C4-2B (cell line): Measurements from ENCODE around the gene CCNG2.

Experiments
- ZFX ChIP-seq: fragments of 450-650 bp; IDR thresholded peaks from 2 replicates; pipeline ENCODE4 v1.6.1; 2017
- TF ChIP-seq, protein P1 (sequence below): fragments of 450-650 bp; conservative IDR thresholded peaks from 2 replicates; pipeline ENCODE4 v1.5.1; 2017; ENCODE audit warnings: mild to moderate bottlenecking

DNA sequence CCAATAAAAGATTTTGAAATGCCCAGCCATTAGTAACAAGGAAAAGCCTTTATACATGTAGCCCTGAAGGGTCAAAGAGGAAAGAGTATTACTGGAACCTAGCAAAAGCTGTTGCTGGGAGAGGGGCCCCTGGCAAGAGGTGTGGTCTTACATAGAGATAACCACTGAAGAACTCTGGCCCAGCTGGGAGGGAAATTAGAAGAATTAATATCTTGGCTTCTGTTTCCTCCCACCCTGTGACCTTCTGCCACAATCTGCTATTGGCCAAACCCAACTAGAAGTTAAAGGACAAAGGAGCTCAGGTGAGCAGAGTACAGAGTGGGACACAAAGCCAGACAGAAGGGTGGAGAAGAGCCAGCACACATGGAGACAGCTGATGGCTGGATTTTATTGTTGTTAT lies 39.3 kb upstream of the CCNG2 start:
- TF ChIP-seq, protein P1, sequence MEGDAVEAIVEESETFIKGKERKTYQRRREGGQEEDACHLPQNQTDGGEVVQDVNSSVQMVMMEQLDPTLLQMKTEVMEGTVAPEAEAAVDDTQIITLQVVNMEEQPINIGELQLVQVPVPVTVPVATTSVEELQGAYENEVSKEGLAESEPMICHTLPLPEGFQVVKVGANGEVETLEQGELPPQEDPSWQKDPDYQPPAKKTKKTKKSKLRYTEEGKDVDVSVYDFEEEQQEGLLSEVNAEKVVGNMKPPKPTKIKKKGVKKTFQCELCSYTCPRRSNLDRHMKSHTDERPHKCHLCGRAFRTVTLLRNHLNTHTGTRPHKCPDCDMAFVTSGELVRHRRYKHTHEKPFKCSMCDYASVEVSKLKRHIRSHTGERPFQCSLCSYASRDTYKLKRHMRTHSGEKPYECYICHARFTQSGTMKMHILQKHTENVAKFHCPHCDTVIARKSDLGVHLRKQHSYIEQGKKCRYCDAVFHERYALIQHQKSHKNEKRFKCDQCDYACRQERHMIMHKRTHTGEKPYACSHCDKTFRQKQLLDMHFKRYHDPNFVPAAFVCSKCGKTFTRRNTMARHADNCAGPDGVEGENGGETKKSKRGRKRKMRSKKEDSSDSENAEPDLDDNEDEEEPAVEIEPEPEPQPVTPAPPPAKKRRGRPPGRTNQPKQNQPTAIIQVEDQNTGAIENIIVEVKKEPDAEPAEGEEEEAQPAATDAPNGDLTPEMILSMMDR = no peak
- no peak for TF ChIP-seq ZFX
